ENCODE measurements around the gene ABHD1. TPM values are rescaled to one million over a fixed set of nuclear protein-coding genes. Genes with fewer than 3 reads are reported as not detected.
"Not testable (repeated sequence)": the region's sequence is repeated elsewhere in the genome, so short reads cannot be mapped to it uniquely, and the experiment has no call there.

Gene ABHD1
- total and polyA plus RNA-seq, 8 donors: 0.69 to 1.3 (median 1.0) TPM; not detected in 2

DNA sequence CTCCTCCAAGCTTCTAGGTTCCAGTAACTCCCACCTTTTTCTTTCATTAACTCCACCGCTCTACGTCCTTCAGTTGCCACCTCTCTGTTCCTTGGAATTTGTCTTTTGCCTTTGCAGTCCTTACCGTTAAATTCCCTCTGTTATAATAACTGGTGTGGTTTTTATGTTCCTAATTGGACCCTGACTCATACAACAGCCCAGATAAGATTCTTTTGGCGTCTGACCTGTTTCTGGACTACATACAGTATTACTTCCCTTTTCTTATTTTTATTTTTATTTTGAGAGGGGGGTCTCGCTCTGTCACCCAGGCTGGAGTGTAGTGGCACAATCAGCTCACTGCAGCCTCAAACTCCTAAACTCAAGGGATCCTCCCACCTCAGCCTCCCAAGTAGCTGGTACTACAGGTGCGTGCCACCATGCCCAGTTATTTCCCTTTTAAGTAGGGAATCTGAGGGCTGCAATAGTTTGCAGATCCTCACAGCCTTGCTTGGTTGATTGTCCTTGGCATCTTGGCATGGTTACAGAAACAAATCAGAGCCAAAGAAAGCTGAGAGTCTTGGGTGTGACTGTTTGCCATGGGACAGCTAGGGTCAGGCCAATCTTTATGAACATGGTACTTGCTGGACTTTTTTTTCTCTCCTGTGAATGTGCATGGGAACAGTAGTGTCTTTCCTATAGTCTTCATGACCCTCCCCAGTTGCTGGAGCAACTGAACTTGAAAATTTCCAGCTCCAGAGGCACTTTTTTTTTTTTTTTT is 47.1 kb downstream of the ABHD1 start:
- Histone ChIP-seq H3K9me3 (no peaks in the 10 kb centered on the region), H3K4me3 (no peak overlapping the region), H3K36me3 (no peaks in the 10 kb centered on the region), H3K27me3 (peaks cover 0 to 26% of the 10 kb centered on the region in 2 donors), H3K27ac (no peak overlapping the region), H3K4me1 (peaks cover 0 to 16% of the 10 kb centered on the region in 2 donors)
- TF ChIP-seq, protein P1, sequence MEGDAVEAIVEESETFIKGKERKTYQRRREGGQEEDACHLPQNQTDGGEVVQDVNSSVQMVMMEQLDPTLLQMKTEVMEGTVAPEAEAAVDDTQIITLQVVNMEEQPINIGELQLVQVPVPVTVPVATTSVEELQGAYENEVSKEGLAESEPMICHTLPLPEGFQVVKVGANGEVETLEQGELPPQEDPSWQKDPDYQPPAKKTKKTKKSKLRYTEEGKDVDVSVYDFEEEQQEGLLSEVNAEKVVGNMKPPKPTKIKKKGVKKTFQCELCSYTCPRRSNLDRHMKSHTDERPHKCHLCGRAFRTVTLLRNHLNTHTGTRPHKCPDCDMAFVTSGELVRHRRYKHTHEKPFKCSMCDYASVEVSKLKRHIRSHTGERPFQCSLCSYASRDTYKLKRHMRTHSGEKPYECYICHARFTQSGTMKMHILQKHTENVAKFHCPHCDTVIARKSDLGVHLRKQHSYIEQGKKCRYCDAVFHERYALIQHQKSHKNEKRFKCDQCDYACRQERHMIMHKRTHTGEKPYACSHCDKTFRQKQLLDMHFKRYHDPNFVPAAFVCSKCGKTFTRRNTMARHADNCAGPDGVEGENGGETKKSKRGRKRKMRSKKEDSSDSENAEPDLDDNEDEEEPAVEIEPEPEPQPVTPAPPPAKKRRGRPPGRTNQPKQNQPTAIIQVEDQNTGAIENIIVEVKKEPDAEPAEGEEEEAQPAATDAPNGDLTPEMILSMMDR (IDR thresholded peaks at IDR 0.05): no peak
- no peak for ATAC-seq
- no peak for DNase-seq
- intact Hi-C loops (cut with DNase I): no loop called here

DNA sequence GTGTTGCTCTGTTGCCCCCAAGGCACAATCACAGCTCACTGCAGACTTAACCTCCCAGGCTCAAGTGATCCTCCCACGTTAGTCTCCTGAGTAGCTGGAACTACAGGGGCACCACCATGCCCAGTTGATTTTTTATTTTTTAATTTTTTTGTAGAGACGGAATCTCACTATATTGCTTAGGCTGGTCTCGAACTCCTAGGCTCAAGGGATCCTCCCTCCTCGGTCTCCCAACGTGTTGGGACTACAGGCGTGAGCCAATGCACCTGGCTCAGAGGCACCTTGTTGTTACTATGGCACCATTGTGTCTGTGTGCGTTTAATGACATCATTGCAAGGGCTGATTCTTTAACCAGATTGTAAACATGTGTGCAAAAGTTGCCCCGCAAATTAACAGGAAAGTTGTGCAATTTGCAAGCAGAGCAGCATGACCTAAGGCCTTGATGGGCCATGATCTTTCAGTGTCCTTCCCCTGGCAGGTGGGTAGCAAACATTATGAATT is 47.8 kb downstream of the ABHD1 start:
- H3K4me3 ChIP-seq: no peak overlapping the region
- TF ChIP-seq, protein P1 (IDR thresholded peaks at IDR 0.05): no peak
- ATAC-seq (no peak), DNase-seq (no peak)
- peaks cover 0 to 16% of the 10 kb centered on the region in 2 donors for H3K4me1 ChIP-seq
- no peak overlapping the region for H3K27ac ChIP-seq
- no peaks in the 10 kb centered on the region for H3K36me3 ChIP-seq
- peaks cover 0 to 26% of the 10 kb centered on the region in 2 donors for H3K27me3 ChIP-seq
- intact Hi-C loops (cut with DNase I): no loop called here
- H3K9me3 ChIP-seq: no peaks in the 10 kb centered on the region

DNA sequence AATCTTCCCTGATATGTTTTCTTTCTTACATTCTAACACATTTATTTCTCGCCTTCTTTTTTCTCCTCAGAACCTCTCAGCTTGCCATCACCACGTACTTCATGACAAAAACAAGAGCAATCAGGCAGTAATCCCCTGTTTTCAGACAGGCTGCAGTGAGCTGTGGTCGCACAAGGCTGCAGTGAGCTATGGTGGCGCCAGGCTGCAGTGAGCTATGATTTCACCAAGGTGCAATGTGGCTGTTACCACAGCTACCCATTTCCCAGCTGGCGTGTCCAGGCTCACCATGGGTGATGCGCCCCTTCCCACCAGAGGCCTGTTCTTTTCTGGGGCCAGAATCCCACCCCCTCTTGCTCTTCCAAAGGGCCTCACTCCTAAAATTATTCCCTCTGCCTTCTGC is 51.0 kb downstream of the ABHD1 start:
- Histone ChIP-seq H3K27me3 (peaks cover 0 to 34% of the 10 kb centered on the region in 2 donors), H3K4me1 (peaks cover 0 to 13% of the 10 kb centered on the region in 2 donors), H3K4me3 (no peak overlapping the region), H3K9me3 (no peaks in the 10 kb centered on the region), H3K27ac (no peak overlapping the region), H3K36me3 (no peaks in the 10 kb centered on the region)
- intact Hi-C loops (cut with DNase I): no loop called here
- DNase-seq: no peak
- TF ChIP-seq, protein P1 (IDR thresholded peaks at IDR 0.05): no peak
- ATAC-seq: no peak

DNA sequence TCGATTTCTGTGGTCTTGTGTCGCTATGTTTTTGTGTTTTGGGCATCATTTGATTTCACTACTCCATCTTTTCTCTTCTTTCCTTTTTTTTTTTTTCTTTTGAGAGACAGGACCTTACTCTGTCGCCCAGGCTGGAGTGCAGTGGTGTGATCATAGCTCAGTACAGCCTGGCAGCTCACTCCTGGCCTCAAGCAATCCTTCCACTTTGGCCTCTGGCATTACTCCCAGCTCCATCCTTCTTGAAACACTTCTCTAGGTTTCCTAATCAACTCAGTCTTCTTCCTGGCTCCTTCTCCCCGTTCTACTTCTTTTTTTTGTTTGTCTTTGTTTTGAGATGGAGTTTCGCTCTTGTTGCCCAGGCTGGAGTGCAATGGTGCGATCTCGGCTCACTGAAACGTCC is 51.7 kb downstream of the ABHD1 start:
- Histone ChIP-seq H3K27me3 (peaks cover 0 to 33% of the 10 kb centered on the region in 2 donors), H3K4me3 (no peak overlapping the region), H3K36me3 (no peaks in the 10 kb centered on the region), H3K4me1 (peaks cover 0 to 6% of the 10 kb centered on the region in 2 donors), H3K27ac (no peak overlapping the region), H3K9me3 (no peaks in the 10 kb centered on the region)
- intact Hi-C loops (cut with DNase I): no loop called here
- DNase-seq (no peak), ATAC-seq (peak; percentile 80)
- TF ChIP-seq, protein P1 (IDR thresholded peaks at IDR 0.05): no peak

GRCh38 chr2:27175781-27176180 is 52.2 kb downstream of the ABHD1 start:
- intact Hi-C loops (cut with DNase I); H3K9me3 ChIP-seq; H3K27ac ChIP-seq; H3K4me3 ChIP-seq; H3K36me3 ChIP-seq; H3K4me1 ChIP-seq; ATAC-seq; DNase-seq: not testable (repeated sequence)
- peaks cover 0 to 33% of the 10 kb centered on the region in 2 donors for H3K27me3 ChIP-seq
